Naive thymus-derived CD8-positive, alpha-beta T cell (primary cell): ENCODE results near the gene GJA10. TPM values are rescaled to one million over a fixed set of nuclear protein-coding genes. Genes with fewer than 3 reads are reported as not detected.
A peak's percentile ranks its signal among the peaks of the same experiment; 100 is the strongest.

Source experiments
- ATAC-seq, 2 donors: fragments of 150-1000 bp; cut with Tn5 transposase in 1 of 2; sonication (Bioruptor Pico), chemical (Tn5 transposase) in 1 of 2; 1 replicate in 1 of 2; 2 replicates in 1 of 2; pipeline ENCODE4 v1.10.0; 2021; ENCODE audit warnings: mild to moderate bottlenecking in 2 of 2, moderate library complexity in 2 of 2
- POLR2A ChIA-PET: fragments of 350-600 bp; sonication (Branson Sonifier 250); formaldehyde crosslinking; loops from one replicate; lab custom pipeline; 2021; ENCODE audit warnings: antibody characterized with exemption; lab: Charles Lee
- DNase-seq, 10 donors: peaks; one replicate each; pipeline versions ENCODE4 v3.0.0 to v3.0.0-alpha.2; 2020 to 2022
- H3K27ac Mint-ChIP-seq, 10 donors: one replicate each; pipeline ENCODE4 v1.8.0; 2020 to 2022; ENCODE audit warnings: mild to moderate bottlenecking in 10 of 10, mixed read lengths in 10 of 10, moderate library complexity in 4 of 10, inconsistent platforms in 1 of 10
- H3K27me3 Mint-ChIP-seq, 5 donors: one replicate each; pipeline ENCODE4 v1.8.0; 2021 to 2022; ENCODE audit warnings: mixed read lengths in 5 of 5
- H3K36me3 Mint-ChIP-seq, 3 donors: one replicate each; pipeline ENCODE4 v1.8.0; 2020 to 2022; ENCODE audit warnings: mixed read lengths in 3 of 3, mild to moderate bottlenecking in 2 of 3, inconsistent platforms in 1 of 3
- H3K4me1 Mint-ChIP-seq, 4 donors: one replicate each; pipeline ENCODE4 v1.8.0; 2021 to 2022; ENCODE audit warnings: mixed read lengths in 4 of 4
- H3K4me3 Mint-ChIP-seq, 10 donors: one replicate each; pipeline ENCODE4 v1.8.0; 2020 to 2022; ENCODE audit warnings: mild to moderate bottlenecking in 10 of 10, mixed read lengths in 10 of 10, moderate library complexity in 6 of 10, inconsistent platforms in 1 of 10
- H3K9me3 Mint-ChIP-seq, 9 donors: one replicate each; pipeline ENCODE4 v1.8.0; 2020 to 2022; ENCODE audit warnings: mixed read lengths in 9 of 9, mild to moderate bottlenecking in 3 of 9, inconsistent platforms in 1 of 9, moderate library complexity in 1 of 9
- polyA plus RNA-seq, 3 donors: library from polyadenylated mRNA; unstranded; fragments of 300-500 nt; fragmentation: Illumina TruSeq; gene quantifications; one replicate each; pipeline ENCODE4 v1.2.3, GENCODE V29; 2021
- total RNA-seq, 8 experiments: library from RNA in 2 of 8; stranded (reverse) in 2 of 8; gene quantifications; one replicate each; pipeline ENCODE4 v1.2.3 and lab custom pipeline; 2021 to 2026

GJA10 gene
- total and polyA plus RNA-seq, 5 experiments from 2014 or later = not detected

DNA sequence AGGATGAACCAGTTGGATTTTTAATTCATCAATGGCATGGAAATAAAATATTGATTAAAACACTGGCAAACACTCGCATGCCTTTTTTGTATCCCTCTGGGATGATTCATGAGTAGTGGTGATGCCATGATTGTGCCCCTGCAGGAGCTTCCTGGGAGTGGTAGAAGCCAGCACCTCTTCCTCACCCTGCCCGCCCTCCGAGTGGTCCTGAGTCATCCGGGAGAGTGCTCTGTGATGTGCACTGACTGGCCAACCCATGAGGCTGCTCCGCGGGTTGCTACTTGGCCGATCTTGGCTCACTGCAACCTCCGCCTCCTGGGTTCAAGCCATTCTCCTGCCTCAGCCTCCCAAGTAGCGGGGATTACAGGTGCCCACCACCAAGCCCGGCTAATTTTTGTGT is 27.4 kb downstream of the GJA10 start:
- Mint-ChIP-seq H3K36me3 (peaks cover under 1 to 4% (median 3%) of the 10 kb centered on the region in 3 donors), H3K4me1 (peaks cover 17 to 31% (median 20%) of the 10 kb centered on the region in 4 donors), H3K27ac (peak overlapping the region in 2 of 10 donors; percentile 15 to 18), H3K27me3 (peaks cover 0 to 4% (median 0%) of the 10 kb centered on the region in 5 donors), H3K9me3 (peaks cover 3 to 13% (median 5%) of the 10 kb centered on the region in 9 donors), H3K4me3 (no peak overlapping the region)
- no peak for ATAC-seq
- POLR2A ChIA-PET = no interaction called here
- DNase-seq = no peak

DNA sequence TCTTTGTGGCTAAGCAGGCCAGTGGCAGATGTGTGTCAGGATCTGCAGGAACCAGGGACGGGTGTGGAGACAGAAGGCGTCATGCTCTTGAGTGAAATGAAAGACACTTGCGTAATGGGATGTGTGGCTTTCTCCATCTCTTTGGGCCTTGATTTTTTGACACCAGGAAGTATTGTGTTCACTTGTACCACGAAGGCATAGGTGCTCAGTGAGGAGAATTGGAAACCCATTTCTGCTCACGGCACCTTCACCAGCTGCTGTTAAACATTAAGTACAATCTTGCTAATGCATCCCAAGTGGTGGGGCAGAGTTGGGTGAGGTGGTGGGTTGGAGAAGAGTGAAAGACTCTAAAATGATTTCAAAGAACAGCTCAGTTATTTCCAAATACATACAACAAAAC is 30.0 kb downstream of the GJA10 start:
- POLR2A ChIA-PET = no interaction called here
- Mint-ChIP-seq H3K27me3 (no peaks in the 10 kb centered on the region), H3K9me3 (peaks cover 0 to 4% (median 0%) of the 10 kb centered on the region in 9 donors), H3K36me3 (peaks cover 0 to 25% (median 2%) of the 10 kb centered on the region in 3 donors), H3K27ac (peak overlapping the region in 8 of 10 donors; percentile 27 to 73 (median 40)), H3K4me1 (peaks cover 29 to 56% (median 43%) of the 10 kb centered on the region in 4 donors), H3K4me3 (peak overlapping the region in 1 of 10 donors; percentile 7)
- DNase-seq = no peak
- ATAC-seq = no peak

DNA sequence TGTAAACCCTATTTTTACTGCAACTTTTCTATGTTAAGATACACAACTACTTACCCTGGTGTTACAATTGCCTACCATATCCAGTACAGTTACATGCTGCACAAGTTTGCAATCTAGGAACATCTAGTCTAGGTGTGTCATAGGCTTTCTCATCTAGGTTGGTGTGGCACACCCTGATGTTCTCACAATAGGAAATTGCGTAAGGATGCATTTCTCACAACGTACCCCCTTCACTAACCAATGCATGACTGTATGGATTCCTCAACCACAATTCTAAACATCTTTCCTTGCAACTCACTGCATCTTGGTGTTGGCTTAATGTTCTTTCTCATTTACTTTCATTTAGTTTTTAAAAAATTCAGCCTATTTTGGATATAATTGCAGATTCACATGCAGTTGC is 31.6 kb downstream of the GJA10 start:
- H3K36me3 Mint-ChIP-seq = peaks cover 0 to 40% (median 2%) of the 10 kb centered on the region in 3 donors
- H3K4me1 Mint-ChIP-seq = peaks cover 34 to 66% (median 53%) of the 10 kb centered on the region in 4 donors
- peak overlapping the region in 2 of 10 donors; percentile 16 to 56 for H3K4me3 Mint-ChIP-seq
- no peaks in the 10 kb centered on the region for H3K27me3 Mint-ChIP-seq
- peak overlapping the region in 5 of 10 donors; percentile 43 to 77 (median 60) for H3K27ac Mint-ChIP-seq
- POLR2A ChIA-PET = no interaction called here
- DNase-seq (no peak), ATAC-seq (peak in 1 of 2 donors; percentile 22)
- H3K9me3 Mint-ChIP-seq = peaks cover 0 to 4% (median 0%) of the 10 kb centered on the region in 9 donors

DNA sequence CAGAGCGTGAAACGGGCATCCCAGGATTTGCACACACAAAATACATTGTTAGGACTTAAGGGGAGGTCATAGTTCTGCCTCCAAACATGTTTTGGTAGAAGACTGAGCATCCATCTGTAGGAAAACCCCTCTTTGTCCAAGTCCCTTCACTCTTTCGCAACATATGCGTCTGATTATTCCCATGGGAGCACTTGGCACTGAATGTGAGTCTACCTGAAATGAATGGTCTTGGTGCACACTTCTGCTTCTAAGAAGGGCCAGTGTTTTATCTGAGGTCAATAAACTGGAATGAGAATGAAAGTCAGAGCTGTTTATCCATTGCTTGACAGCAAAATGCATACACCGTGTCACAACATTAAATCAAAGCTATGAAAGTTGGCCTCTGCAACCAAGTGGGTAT is 33.0 kb downstream of the GJA10 start:
- peaks cover 32 to 65% (median 50%) of the 10 kb centered on the region in 4 donors for H3K4me1 Mint-ChIP-seq
- peak overlapping the region in 7 of 10 donors; percentile 0 to 77 (median 76) for H3K27ac Mint-ChIP-seq
- no peaks in the 10 kb centered on the region for H3K27me3 Mint-ChIP-seq
- peak overlapping the region in 1 of 10 donors; percentile 16 for H3K4me3 Mint-ChIP-seq
- POLR2A ChIA-PET = no interaction called here
- ATAC-seq = no peak
- H3K36me3 Mint-ChIP-seq = peaks cover 0 to 54% (median 9%) of the 10 kb centered on the region in 3 donors
- peaks cover 0 to 4% (median 0%) of the 10 kb centered on the region in 9 donors for H3K9me3 Mint-ChIP-seq
- DNase-seq = no peak

DNA sequence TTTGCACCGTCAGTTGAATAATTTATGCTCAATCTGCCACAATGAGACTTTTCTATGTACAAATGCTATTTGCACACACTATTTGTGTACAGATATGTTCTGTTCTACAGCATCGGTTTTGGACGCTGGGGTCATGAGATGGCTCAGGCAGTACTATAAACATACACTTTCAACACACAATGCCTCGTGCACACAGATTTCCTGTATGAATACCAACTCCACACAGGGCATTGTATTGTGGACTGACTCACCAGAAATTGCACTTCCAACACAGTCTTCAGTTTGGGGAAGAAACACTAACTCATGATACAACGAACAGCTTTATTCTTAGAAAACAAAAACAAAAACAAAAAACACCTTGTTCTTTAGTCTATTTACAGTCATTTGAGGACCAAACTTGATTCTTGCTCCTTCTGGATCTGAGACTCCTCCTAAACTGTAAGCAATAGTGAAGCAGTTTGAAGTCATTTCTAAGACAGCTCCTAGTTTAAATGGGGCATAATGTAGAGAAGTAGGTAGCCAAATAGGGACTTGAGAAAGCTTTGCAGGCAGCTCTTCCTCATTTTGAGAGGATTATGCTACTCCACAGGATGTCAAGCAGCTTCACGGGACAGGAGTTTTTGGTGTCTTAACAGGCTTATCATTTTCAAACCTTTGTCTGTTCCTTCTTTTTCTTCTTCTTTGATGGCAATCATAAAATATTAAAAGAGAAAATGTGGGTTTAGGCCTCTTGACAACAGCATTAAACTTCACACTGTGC is 33.7 kb downstream of the GJA10 start:
- Mint-ChIP-seq H3K4me3 (no peak overlapping the region), H3K4me1 (peaks cover 31 to 65% (median 50%) of the 10 kb centered on the region in 4 donors), H3K36me3 (peaks cover 0 to 61% (median 10%) of the 10 kb centered on the region in 3 donors), H3K27me3 (no peaks in the 10 kb centered on the region), H3K9me3 (peaks cover 0 to 4% (median 0%) of the 10 kb centered on the region in 9 donors), H3K27ac (peak overlapping the region in 8 of 10 donors; percentile 4 to 76 (median 58))
- ATAC-seq (no peak), DNase-seq (no peak)
- POLR2A ChIA-PET = no interaction called here

DNA sequence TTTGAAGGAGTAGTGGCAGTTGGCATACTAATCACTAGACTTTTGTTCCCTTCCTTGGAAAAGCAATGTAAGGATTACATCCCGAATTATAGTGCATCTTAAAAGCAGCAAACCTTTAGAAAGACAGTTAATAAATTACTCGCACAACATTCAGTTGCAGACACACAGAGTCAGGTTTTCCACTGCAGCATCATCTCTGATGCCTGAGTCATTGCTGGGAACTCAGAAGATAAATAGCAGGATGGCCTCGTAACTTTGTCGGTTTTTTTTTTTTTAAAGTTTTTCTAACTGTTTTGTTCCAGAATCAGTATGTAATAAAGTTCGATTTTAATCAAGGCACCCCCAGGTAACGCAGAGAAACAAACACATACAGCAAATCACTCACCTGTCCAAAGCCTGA is 34.3 kb downstream of the GJA10 start:
- ATAC-seq (no peak), DNase-seq (no peak)
- Mint-ChIP-seq H3K27ac (peak overlapping the region; percentile 7 to 86 (median 72)), H3K4me1 (peaks cover 31 to 65% (median 50%) of the 10 kb centered on the region in 4 donors), H3K9me3 (peaks cover 0 to 4% (median 0%) of the 10 kb centered on the region in 9 donors), H3K4me3 (no peak overlapping the region), H3K27me3 (no peaks in the 10 kb centered on the region), H3K36me3 (peaks cover 0 to 67% (median 10%) of the 10 kb centered on the region in 3 donors)
- POLR2A ChIA-PET = no interaction called here

DNA sequence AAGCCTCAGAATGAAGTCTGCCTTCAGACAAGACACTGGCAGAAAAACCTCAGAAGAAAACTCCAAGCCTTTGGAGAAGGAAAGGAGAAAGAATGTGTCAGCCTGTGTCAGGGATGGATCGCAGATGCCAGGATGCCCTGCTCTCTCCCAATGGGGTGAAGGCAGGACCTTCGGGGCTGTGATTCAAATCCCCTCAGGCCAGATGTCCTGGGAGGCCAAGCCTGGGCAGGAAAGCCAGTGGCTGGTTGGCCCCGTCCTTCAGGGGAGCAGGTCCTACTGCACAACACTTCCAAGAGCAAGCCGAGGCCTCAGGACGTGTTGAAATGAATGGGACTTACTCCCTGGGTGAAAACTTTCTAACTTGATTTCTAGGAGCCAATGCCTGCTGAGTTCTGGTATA is 36.5 kb downstream of the GJA10 start:
- POLR2A ChIA-PET = interaction anchor here (0.6 kb wide), 1 partner anchor 807 kb away, joined by 3 read pairs; no protein-coding TSS in a partner anchor
- no peaks in the 10 kb centered on the region for H3K27me3 Mint-ChIP-seq
- H3K36me3 Mint-ChIP-seq = peaks cover 0 to 88% (median 10%) of the 10 kb centered on the region in 3 donors
- no peaks in the 10 kb centered on the region for H3K9me3 Mint-ChIP-seq
- H3K27ac Mint-ChIP-seq = peak overlapping the region in 8 of 10 donors; percentile 35 to 88 (median 50)
- DNase-seq = no peak
- H3K4me1 Mint-ChIP-seq = peaks cover 26 to 49% (median 43%) of the 10 kb centered on the region in 4 donors
- peak overlapping the region in 1 of 10 donors; percentile 45 for H3K4me3 Mint-ChIP-seq
- ATAC-seq = no peak

DNA sequence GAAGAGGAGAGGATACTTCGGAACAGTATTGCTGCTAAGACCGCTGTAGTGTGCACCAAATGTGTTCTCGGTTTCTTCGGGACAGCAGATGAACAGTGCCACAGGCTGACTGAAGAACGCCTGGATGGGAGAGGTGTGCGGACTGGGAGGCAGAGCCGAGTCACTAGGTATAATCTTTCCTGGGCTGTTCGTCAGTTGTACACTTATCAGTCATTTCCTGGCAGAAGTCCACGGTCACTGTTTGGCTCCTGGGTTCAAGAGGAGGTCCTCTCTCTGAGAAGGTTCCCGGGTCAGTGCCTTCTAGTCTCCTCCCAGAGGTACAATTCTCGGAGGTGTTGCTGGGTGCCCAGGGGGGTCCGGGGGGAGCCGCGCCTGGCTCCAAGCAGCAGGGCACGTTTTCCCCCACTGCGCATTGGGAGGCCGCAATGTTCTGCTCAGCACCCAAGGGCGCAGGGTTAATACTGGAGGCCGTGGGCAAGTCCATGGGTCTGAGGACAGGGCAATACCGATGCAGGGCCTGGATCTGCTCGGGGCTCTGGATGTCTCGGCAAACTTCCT is 38.1 kb downstream of the GJA10 start:
- Mint-ChIP-seq H3K4me1 (peaks cover 13 to 44% (median 32%) of the 10 kb centered on the region in 4 donors), H3K27ac (peak overlapping the region in 5 of 10 donors; percentile 6 to 79 (median 61)), H3K36me3 (peaks cover 0 to 96% (median 10%) of the 10 kb centered on the region in 3 donors), H3K27me3 (no peaks in the 10 kb centered on the region), H3K4me3 (no peak overlapping the region), H3K9me3 (no peaks in the 10 kb centered on the region)
- POLR2A ChIA-PET = no interaction called here
- ATAC-seq = no peak
- DNase-seq = no peak

DNA sequence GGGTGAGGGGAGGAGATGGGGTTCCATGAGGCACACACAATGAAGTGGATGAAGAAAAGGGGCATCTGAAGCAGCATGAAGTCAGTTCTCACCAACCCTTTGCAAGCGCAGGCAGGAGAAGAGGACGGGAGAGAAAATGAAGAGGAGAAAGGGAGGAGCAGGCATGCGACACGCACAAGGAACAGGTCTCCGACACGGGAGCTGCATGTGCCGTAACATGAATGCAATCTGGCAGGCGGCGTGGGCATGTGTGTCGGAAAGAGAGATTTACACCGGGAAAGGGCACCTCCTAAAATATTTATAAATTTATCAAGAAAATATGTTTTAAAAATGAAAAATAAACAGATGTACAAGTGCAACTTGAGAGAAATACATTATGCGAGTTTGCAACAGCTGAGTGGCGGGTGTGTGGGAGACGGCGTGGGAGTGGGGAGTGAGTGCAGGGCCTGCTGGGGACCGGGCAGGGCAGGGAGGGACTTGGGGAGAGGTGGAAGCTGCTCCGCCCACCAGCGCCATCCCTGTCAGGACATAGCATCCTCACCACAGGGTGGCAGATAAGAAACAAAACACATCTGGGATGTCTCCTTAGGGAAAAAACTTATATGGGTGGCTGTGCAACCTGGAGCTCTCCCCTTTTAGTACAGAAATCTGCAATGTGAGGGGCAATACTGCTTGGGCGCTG is 40.6 kb downstream of the GJA10 start:
- H3K9me3 Mint-ChIP-seq = no peaks in the 10 kb centered on the region
- ATAC-seq (no peak), DNase-seq (no peak)
- POLR2A ChIA-PET = interaction anchor here (0.6 kb wide), 1 partner anchor 579 kb away, joined by 3 read pairs; no protein-coding TSS in a partner anchor
- H3K27ac Mint-ChIP-seq = peak overlapping the region in 6 of 10 donors; percentile 8 to 80 (median 49)
- H3K36me3 Mint-ChIP-seq = peaks cover 0 to 91% (median 8%) of the 10 kb centered on the region in 3 donors
- peaks cover under 1 to 28% (median 11%) of the 10 kb centered on the region in 4 donors for H3K4me1 Mint-ChIP-seq
- H3K4me3 Mint-ChIP-seq = peak overlapping the region in 3 of 10 donors; percentile 9 to 54 (median 42)
- H3K27me3 Mint-ChIP-seq = no peaks in the 10 kb centered on the region

DNA sequence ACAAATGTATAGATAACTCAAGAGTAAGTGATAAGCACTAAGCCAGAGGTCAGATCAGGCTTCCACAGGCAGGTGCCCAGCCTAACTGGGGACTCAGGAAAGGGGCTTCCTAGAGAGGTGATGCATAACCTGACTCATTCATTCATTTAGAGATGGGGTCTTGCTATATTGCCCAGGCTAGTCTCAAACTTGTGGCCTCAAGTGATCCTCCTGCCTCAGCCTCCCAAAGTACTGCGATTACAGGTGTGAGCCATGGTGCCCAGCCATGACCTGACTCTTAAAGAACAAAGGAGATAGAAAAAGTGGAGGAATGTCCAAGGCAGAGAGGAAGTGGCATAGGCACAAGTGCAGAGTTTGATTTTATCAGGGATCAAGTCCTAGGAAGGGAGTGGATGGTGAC is 41.9 kb downstream of the GJA10 start:
- Mint-ChIP-seq H3K9me3 (no peaks in the 10 kb centered on the region), H3K27me3 (no peaks in the 10 kb centered on the region), H3K4me1 (peaks cover 3 to 31% (median 15%) of the 10 kb centered on the region in 4 donors), H3K27ac (peak overlapping the region; percentile 21 to 83 (median 67)), H3K4me3 (no peak overlapping the region), H3K36me3 (peaks cover 0 to 84% (median 8%) of the 10 kb centered on the region in 3 donors)
- no peak for DNase-seq
- POLR2A ChIA-PET = no interaction called here
- no peak for ATAC-seq

DNA sequence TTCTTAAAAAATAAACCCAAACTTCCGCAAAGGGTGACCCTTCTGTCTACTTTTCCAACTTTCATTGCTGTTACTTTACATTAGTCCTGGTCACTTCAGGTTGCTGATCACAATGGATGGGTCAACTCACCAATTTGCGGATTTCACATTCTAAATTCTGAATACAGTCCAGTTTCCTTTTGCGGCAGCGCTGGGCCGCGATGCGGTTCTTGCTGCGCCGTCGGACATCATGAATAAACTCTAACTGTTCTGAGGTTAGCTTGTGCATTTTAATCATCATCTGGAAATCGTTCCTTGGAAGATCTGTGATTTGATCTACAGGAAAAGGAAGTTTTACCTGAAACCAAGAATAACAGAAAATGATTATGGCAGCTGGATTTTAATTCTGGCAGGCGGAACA is 43.7 kb downstream of the GJA10 start:
- Mint-ChIP-seq H3K9me3 (no peaks in the 10 kb centered on the region), H3K4me3 (no peak overlapping the region), H3K4me1 (peaks cover 11 to 45% (median 27%) of the 10 kb centered on the region in 4 donors), H3K36me3 (peaks cover 0 to 80% (median 0%) of the 10 kb centered on the region in 3 donors), H3K27ac (peak overlapping the region in 4 of 10 donors; percentile 2 to 63 (median 26)), H3K27me3 (no peaks in the 10 kb centered on the region)
- ATAC-seq (no peak), DNase-seq (no peak)
- POLR2A ChIA-PET = interaction anchor here (0.6 to 0.7 kb wide), 2 partner anchors 167 to 754 kb away, joined by 3 read pairs; no protein-coding TSS in a partner anchor

DNA sequence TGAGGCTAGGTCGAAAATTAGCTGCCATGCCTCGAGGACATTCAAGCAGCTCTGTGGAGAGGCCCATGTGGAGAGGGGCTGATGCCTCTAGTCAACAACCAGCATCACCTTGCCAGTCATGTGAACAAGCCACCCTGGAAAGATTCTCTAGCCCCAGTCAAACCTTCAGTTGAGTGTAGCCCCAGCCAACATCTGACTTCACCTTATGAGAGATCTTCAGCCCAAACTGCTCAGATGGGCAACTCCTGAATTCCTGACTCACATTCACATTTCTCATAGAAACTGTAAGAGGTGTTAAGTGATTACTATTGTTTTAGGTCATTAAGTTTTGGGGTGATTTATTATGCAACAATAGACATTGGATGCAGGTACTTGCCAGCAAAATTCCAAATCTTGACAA is 44.9 kb downstream of the GJA10 start:
- Mint-ChIP-seq H3K27me3 (no peaks in the 10 kb centered on the region), H3K27ac (peak overlapping the region in 9 of 10 donors; percentile 2 to 89 (median 65)), H3K9me3 (no peaks in the 10 kb centered on the region), H3K36me3 (peaks cover 0 to 79% (median 0%) of the 10 kb centered on the region in 3 donors), H3K4me3 (peak overlapping the region in 1 of 10 donors; percentile 7), H3K4me1 (peaks cover 16 to 54% (median 33%) of the 10 kb centered on the region in 4 donors)
- DNase-seq (no peak), ATAC-seq (no peak)
- POLR2A ChIA-PET = no interaction called here
